RWPE2 (cell line): ENCODE data around the gene SUN1.

Experiments
- ATAC-seq: fragments of 200-7000 bp; cut with Tn5 transposase; 3 replicates; pipeline ENCODE4 v1.9.1; 2021; ENCODE audit warnings: low read depth
- DNase-seq: peaks from one replicate; pipeline ENCODE4 v3.0.0-alpha.2; 2020; ENCODE audit warnings: low spot score
- H3K27ac ChIP-seq: fragments of 450-650 bp; 2 replicates; pipeline ENCODE4 v1.5.1; 2017; ENCODE audit warnings: mild to moderate bottlenecking; ENCODE audit not compliant: poor library complexity, severe bottlenecking
- H3K27me3 ChIP-seq: fragments of 250-450 bp; sonication (Bioruptor Pico); 2 replicates; pipeline ENCODE4 v1.5.1; 2021; ENCODE audit warnings: mild to moderate bottlenecking, moderate library complexity; ENCODE audit not compliant: insufficient read depth, poor library complexity, severe bottlenecking
- H3K36me3 ChIP-seq: fragments of 250-450 bp; sonication (Bioruptor Pico); 2 replicates; pipeline ENCODE4 v1.5.1; 2020; ENCODE audit warnings: low read depth, mild to moderate bottlenecking, moderate library complexity
- H3K4me1 ChIP-seq: fragments of 250-450 bp; sonication (Bioruptor Pico); 2 replicates; pipeline ENCODE4 v1.5.1; 2021; ENCODE audit warnings: mild to moderate bottlenecking, moderate library complexity; ENCODE audit not compliant: insufficient read depth, poor library complexity, severe bottlenecking
- H3K4me3 ChIP-seq: fragments of 250-450 bp; sonication (Bioruptor Pico); 2 replicates; pipeline ENCODE4 v1.5.1; 2021; ENCODE audit warnings: mild to moderate bottlenecking, moderate library complexity; ENCODE audit not compliant: severe bottlenecking
- H3K9me3 ChIP-seq: fragments of 250-450 bp; sonication (Bioruptor Pico); 2 replicates; pipeline ENCODE4 v1.5.1; 2021; ENCODE audit warnings: mild to moderate bottlenecking, moderate library complexity; ENCODE audit not compliant: severe bottlenecking
- CTCF ChIP-seq: fragments of 450-650 bp; IDR thresholded peaks from one replicate; pipeline ENCODE4 v1.5.1; 2017; ENCODE audit warnings: mild to moderate bottlenecking, moderate library complexity; ENCODE audit not compliant: poor library complexity, severe bottlenecking

The SUN1 gene

GRCh38 chr7:883055-884021 is 51.1 kb downstream of the SUN1 start:
- no peak for ATAC-seq
- peak; percentile 51 for DNase-seq
- Histone ChIP-seq H3K36me3 (peaks cover 38% of the 10 kb centered on the region), H3K4me3 (no peak overlapping the region), H3K27me3 (no peaks in the 10 kb centered on the region), H3K4me1 (peaks cover under 1% of the 10 kb centered on the region), H3K27ac (no peak overlapping the region), H3K9me3 (no peaks in the 10 kb centered on the region)
- no peak for TF ChIP-seq CTCF

GRCh38 chr7:884191-885003 is 52.1 kb downstream of the SUN1 start:
- H3K36me3 ChIP-seq = peaks cover 31% of the 10 kb centered on the region
- no peaks in the 10 kb centered on the region for H3K9me3 ChIP-seq
- DNase-seq = peak; percentile 54
- H3K4me1 ChIP-seq = no peaks in the 10 kb centered on the region
- H3K27ac ChIP-seq = no peak overlapping the region
- H3K4me3 ChIP-seq = no peak overlapping the region
- no peak for TF ChIP-seq CTCF
- no peaks in the 10 kb centered on the region for H3K27me3 ChIP-seq
- no peak; the same call in 2 of the 3 replicates for ATAC-seq

- DNase-seq (peak; percentile 60), ATAC-seq (no peak)
- Histone ChIP-seq H3K4me3 (no peak overlapping the region), H3K27me3 (no peaks in the 10 kb centered on the region), H3K27ac (no peak overlapping the region), H3K9me3 (no peaks in the 10 kb centered on the region), H3K36me3 (peaks cover 24% of the 10 kb centered on the region), H3K4me1 (no peaks in the 10 kb centered on the region)
- no peak for TF ChIP-seq CTCF
These were observed 53.1 kb downstream of the SUN1 start for GRCh38 chr7:885261-885892.

GRCh38 chr7:885893-886625 is 53.8 kb downstream of the SUN1 start:
- Histone ChIP-seq H3K9me3 (no peaks in the 10 kb centered on the region), H3K27me3 (no peaks in the 10 kb centered on the region), H3K27ac (no peak overlapping the region), H3K4me1 (no peaks in the 10 kb centered on the region), H3K36me3 (peaks cover 29% of the 10 kb centered on the region), H3K4me3 (no peak overlapping the region)
- ATAC-seq = no peak
- no peak for TF ChIP-seq CTCF
- peak; percentile 60 for DNase-seq
